Activated CD4-positive, alpha-beta T cell treated with anti-CD3 and anti-CD28 coated beads, Interleukin-2, amount 50 U/mL, for 4 hours (primary cell): ENCODE measurements around the gene TMEM121.

Experiments
- DNase-seq, 2 experiments: peaks; one replicate each; pipeline ENCODE4 v3.0.0-alpha.2; 2020

TMEM121 gene

GRCh38 chr14:105525861-105526775 lies at the start of gene TMEM121:
Gene TMEM121 (plus strand): TSS chr14:105526583. CDS start chr14:105528835, 2,252 bp downstream.
- DNase-seq, result no peak

- DNase-seq, result no peak
Measured at GRCh38 chr14:105476831-105477659, 49.3 kb upstream of the TMEM121 start.

GRCh38 chr14:105477660-105478397 lies 48.6 kb upstream of the TMEM121 start:
- DNase-seq, result peak; percentile 60 to 67

- no peak for DNase-seq
Measured at GRCh38 chr14:105478398-105479251, 47.8 kb upstream of the TMEM121 start.

GRCh38 chr14:105479431-105480158 lies 46.8 kb upstream of the TMEM121 start:
- DNase-seq, result no peak

GRCh38 chr14:105480199-105480746 lies 46.1 kb upstream of the TMEM121 start:
- DNase-seq, result no peak

GRCh38 chr14:105480807-105481801 lies 45.3 kb upstream of the TMEM121 start:
- peak; percentile 83 to 87 for DNase-seq

GRCh38 chr14:105481886-105482457 lies 44.4 kb upstream of the TMEM121 start:
- DNase-seq, result peak; percentile 88 to 89

- DNase-seq, result no peak
Measured at GRCh38 chr14:105482486-105483110, 43.8 kb upstream of the TMEM121 start.

- DNase-seq, result no peak
Measured at GRCh38 chr14:105483300-105484068, 42.9 kb upstream of the TMEM121 start.

GRCh38 chr14:105484069-105484996 lies 42.0 kb upstream of the TMEM121 start:
- peak; percentile 62 to 65 for DNase-seq

GRCh38 chr14:105484997-105485393 lies 41.4 kb upstream of the TMEM121 start:
- DNase-seq, result no peak

- no peak for DNase-seq
Measured at GRCh38 chr14:105485739-105486162, 40.6 kb upstream of the TMEM121 start.

GRCh38 chr14:105486163-105486973 lies 40.0 kb upstream of the TMEM121 start, which contains the start of gene CRIP1:
Gene CRIP1 (plus strand): TSS chr14:105486886. CDS start chr14:105487260, 374 bp downstream.
- no peak for DNase-seq

GRCh38 chr14:105486974-105487448 lies 39.4 kb upstream of the TMEM121 start:
- DNase-seq, result no peak
